Measurements from ENCODE around the gene ACBD7. TPM values are rescaled to one million over a fixed set of nuclear protein-coding genes. Genes with fewer than 3 reads are reported as not detected.

The ACBD7 gene
- total and polyA plus RNA-seq, 7 donors = 0.57 TPM; not detected in 6

DNA sequence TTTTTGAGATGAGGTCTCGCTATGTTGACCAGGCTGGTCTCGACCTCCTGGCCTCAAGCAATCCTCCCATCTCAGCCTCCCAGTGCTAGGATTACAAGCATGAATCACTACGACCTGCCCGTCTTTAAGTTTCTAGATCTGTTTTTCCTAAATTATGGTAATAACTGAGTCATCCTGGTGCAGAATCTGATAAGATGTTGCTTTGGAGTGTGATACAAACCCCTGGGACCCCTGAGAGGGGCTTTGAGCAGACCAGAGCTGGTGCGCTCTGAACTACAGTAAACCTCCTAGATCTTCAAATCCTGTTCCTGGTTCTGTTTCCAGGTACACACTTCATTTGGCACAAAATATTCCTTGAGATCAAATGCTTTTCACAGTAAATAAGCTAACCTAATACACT is 42.8 kb upstream of the ACBD7 start:
- intact Hi-C loops (cut with DNase I) = no loop called here
- H3K27me3 ChIP-seq = no peaks in the 10 kb centered on the region
- no peak overlapping the region for H3K27ac ChIP-seq
- TF ChIP-seq POLR2A (IDR thresholded peaks at IDR 0.05) (no peak), EP300 (IDR thresholded peaks at IDR 0.05) (no peak)
- WGBS, 2 donors = 97 to 98% methylated on average over 5 of the region's 5 CpGs
- no peaks in the 10 kb centered on the region for H3K4me1 ChIP-seq
- H3K9me3 ChIP-seq = no peaks in the 10 kb centered on the region
- no peak for DNase-seq
- peaks cover 9 to 79% (median 31%) of the 10 kb centered on the region in 4 donors for H3K36me3 ChIP-seq
- no peak overlapping the region for H3K4me3 ChIP-seq

DNA sequence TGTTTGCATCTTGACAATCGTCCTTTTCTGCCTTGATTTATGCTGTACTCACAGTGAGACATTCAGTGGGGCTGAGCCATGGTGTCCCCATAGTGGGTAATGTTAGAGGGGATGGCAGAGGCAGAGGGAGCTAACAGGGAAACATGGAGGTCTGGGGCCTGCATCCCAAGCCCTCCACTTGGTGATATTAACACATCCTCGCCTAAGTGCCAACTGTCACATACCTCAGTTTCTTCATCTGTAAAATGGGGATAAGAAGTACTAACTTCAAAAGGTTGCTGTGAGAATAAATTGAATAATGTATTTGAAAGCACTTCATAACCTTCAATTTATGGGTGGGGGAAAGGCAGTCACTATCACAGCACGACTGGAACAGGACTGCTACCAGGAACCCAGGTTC is 36.3 kb upstream of the ACBD7 start:
- Histone ChIP-seq H3K36me3 (peaks cover 3 to 51% (median 16%) of the 10 kb centered on the region in 4 donors), H3K27ac (no peak overlapping the region), H3K9me3 (no peaks in the 10 kb centered on the region), H3K27me3 (no peaks in the 10 kb centered on the region), H3K4me3 (no peak overlapping the region), H3K4me1 (no peaks in the 10 kb centered on the region)
- WGBS, 2 donors = 91 to 92% methylated on average over 3 of the region's 3 CpGs
- no peak for DNase-seq
- no peak for TF ChIP-seq EP300 (IDR thresholded peaks at IDR 0.05)
- no peak for TF ChIP-seq POLR2AphosphoS5 (IDR thresholded peaks at IDR 0.05)
- TF ChIP-seq, protein P1, sequence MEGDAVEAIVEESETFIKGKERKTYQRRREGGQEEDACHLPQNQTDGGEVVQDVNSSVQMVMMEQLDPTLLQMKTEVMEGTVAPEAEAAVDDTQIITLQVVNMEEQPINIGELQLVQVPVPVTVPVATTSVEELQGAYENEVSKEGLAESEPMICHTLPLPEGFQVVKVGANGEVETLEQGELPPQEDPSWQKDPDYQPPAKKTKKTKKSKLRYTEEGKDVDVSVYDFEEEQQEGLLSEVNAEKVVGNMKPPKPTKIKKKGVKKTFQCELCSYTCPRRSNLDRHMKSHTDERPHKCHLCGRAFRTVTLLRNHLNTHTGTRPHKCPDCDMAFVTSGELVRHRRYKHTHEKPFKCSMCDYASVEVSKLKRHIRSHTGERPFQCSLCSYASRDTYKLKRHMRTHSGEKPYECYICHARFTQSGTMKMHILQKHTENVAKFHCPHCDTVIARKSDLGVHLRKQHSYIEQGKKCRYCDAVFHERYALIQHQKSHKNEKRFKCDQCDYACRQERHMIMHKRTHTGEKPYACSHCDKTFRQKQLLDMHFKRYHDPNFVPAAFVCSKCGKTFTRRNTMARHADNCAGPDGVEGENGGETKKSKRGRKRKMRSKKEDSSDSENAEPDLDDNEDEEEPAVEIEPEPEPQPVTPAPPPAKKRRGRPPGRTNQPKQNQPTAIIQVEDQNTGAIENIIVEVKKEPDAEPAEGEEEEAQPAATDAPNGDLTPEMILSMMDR (IDR thresholded peaks at IDR 0.05) = no peak
- TF ChIP-seq POLR2A (IDR thresholded peaks at IDR 0.05) = no peak
- intact Hi-C loops (cut with DNase I) = no loop called here

DNA sequence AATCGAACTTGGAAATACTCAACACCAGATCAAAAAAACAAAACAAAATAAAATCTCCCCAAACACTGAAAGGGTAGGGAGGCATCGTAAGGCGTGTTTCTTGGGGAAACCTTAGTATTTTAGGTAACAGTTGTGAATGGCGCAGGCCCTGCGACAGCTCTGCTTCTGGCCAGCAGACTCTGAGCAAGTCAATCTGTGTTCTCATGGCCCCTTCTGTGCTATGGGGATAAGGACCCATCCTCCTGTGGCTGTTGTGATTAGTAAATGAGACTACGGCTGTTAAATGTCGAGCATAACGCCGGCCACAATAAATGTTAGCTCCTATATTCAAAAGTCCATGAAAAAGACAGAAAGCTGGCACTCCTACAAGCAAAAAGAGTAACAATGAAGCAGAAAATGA is 35.6 kb upstream of the ACBD7 start:
- 95 to 97% methylated on average over 9 of the region's 9 CpGs for WGBS, 2 donors
- TF ChIP-seq POLR2A (IDR thresholded peaks at IDR 0.05) (no peak), EP300 (IDR thresholded peaks at IDR 0.05) (no peak)
- TF ChIP-seq, protein P1 (IDR thresholded peaks at IDR 0.05) = no peak
- Histone ChIP-seq H3K27me3 (no peaks in the 10 kb centered on the region), H3K36me3 (peaks cover 3 to 51% (median 19%) of the 10 kb centered on the region in 4 donors), H3K9me3 (no peaks in the 10 kb centered on the region), H3K4me1 (no peaks in the 10 kb centered on the region), H3K27ac (no peak overlapping the region), H3K4me3 (no peak overlapping the region)
- intact Hi-C loops (cut with DNase I) = no loop called here
- no peak for DNase-seq

DNA sequence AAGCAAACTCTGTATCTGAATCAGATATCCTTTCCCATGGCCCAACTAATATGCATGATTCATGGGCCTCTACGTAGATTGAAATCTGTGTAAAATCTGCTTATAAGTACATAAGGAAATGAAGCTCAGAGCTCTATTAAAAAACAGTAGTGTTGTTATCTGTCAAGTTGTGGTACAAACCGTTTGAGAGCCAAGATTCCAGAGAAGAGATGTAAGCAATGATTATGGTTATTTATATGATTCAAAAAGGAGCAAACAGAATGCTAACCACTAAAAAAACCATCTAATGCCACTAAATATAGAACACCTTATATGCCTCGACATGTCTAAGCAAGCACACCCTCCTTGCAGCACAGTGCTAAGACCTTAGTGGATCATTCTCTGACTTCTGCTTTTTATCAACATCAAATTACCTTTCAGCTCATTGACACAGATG is 35.2 kb upstream of the ACBD7 start:
- Histone ChIP-seq H3K36me3 (peaks cover 6 to 51% (median 24%) of the 10 kb centered on the region in 4 donors), H3K4me1 (no peaks in the 10 kb centered on the region), H3K4me3 (no peak overlapping the region), H3K27me3 (no peaks in the 10 kb centered on the region), H3K9me3 (no peaks in the 10 kb centered on the region), H3K27ac (no peak overlapping the region)
- TF ChIP-seq POLR2AphosphoS5 (IDR thresholded peaks at IDR 0.05) (no peak), EP300 (IDR thresholded peaks at IDR 0.05) (no peak), POLR2A (IDR thresholded peaks at IDR 0.05) (no peak)
- TF ChIP-seq, protein P1 (IDR thresholded peaks at IDR 0.05) = no peak
- intact Hi-C loops (cut with DNase I) = no loop called here
- 57 to 66% methylated on average over 3 of the region's 3 CpGs for WGBS, 2 donors
- no peak for DNase-seq

DNA sequence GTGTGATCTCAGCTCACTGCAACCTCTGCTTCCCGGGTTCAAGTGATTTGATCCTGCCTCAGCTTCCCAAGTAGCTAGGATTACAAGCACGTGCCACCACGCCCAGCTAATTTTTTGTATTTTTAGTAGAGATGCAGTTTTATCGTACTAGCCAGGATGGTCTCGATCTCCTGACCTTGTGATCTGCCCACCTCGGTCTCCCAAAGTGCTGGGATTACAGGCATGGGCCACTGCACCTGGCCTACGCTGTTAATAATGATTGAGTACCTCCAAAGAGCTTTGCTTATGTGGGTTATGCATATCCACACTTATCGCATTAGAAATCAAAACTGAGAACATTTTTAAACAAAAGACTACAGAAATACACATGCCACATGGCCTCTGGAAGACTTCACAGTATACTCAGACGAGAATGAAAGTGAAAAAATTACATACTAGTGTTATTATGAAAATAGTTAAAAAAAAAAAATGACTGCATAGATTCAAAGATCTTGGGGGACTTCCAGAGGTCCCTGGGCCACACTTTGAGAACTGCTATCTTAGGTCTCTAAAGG is 34.0 kb upstream of the ACBD7 start:
- H3K9me3 ChIP-seq = no peaks in the 10 kb centered on the region
- no peak overlapping the region for H3K4me3 ChIP-seq
- no peaks in the 10 kb centered on the region for H3K4me1 ChIP-seq
- 87 to 92% methylated on average over 9 of the region's 9 CpGs for WGBS, 2 donors
- intact Hi-C loops (cut with DNase I) = no loop called here
- TF ChIP-seq, protein P1 (IDR thresholded peaks at IDR 0.05) = no peak
- TF ChIP-seq EP300 (IDR thresholded peaks at IDR 0.05) (no peak), POLR2AphosphoS5 (IDR thresholded peaks at IDR 0.05) (no peak), POLR2A (IDR thresholded peaks at IDR 0.05) (no peak)
- no peak overlapping the region for H3K27ac ChIP-seq
- no peak for DNase-seq
- peaks cover 4 to 51% (median 22%) of the 10 kb centered on the region in 4 donors for H3K36me3 ChIP-seq
- no peaks in the 10 kb centered on the region for H3K27me3 ChIP-seq

All from sigmoid colon (tissue), 7 donors.